Tibial nerve (tissue), 3 donors: Measurements from ENCODE around the gene APP.

Source experiments
- CTCF ChIP-seq, 5 experiments: fragments of 200-600 bp in 3 of 5; fragments of 450-650 bp in 2 of 5; sonication (generic) in 3 of 5; IDR thresholded peaks; one replicate each; pipeline ENCODE4 v1.5.1; 2016 to 2019; ENCODE audit warnings: antibody characterized with exemption in 5 of 5, mild to moderate bottlenecking in 3 of 5, moderate library complexity in 2 of 5
- POLR2A ChIP-seq, 2 donors: fragments of 450-650 bp; IDR thresholded peaks; one replicate each; pipeline ENCODE4 v1.6.1; 2017; ENCODE audit warnings: antibody characterized with exemption in 2 of 2, mild to moderate bottlenecking in 2 of 2, moderate library complexity in 2 of 2

- TF ChIP-seq CTCF (IDR thresholded peaks at IDR 0.05) (no peak), POLR2A (IDR thresholded peaks at IDR 0.05) (no peak)
These were observed 231.2 kb downstream of the APP start for GRCh38 chr21:25939396-25939761.
